G401 (cell line): ENCODE results near the gene KIAA0319L. TPM values are rescaled to one million over a fixed set of nuclear protein-coding genes. Genes with fewer than 3 reads are reported as not detected.
"Not testable (repeated sequence)": the region's sequence is repeated elsewhere in the genome, so short reads cannot be mapped to it uniquely, and the experiment has no call there.

Experiments used
- DNase-seq: peaks from one replicate; pipeline ENCODE4 v3.0.0-alpha.2; 2015; ENCODE audit warnings: low spot score
- in situ Hi-C: cut with HindIII; loops from 2 replicates; pipeline ENCODE4 v1.10.0; 2016; ENCODE audit warnings: low sequenced_read_pairs, mixed read lengths
- total RNA-seq: library from RNA; depleted of rRNA; stranded (reverse); fragments of >200 nt; shearing (Covaris generic); gene quantifications from 2 replicates; pipeline ENCODE4 v1.2.3, GENCODE V29; 2014

The KIAA0319L gene
- total RNA-seq, 1 experiment from 2014 or later: 31.1 TPM

DNA sequence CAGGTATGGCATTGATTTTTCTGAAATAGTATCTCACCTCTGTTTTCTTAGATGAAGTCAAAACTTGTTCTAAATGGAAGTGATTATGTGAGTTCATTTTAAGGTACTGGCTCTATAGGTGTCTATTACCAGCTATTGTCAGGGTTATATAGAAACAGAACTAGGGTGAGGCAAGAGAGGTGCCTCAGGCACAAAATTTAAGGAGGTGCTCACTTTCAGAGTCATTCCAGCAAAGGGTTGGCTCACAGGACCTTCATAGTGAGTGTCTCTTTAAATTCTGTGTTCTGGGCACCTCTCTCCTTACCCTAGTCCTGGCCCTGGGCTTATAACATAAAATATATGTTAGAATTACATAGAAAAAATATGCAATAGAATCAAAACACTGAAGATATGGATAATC, 49.3 kb downstream of the KIAA0319L start:
- in situ Hi-C loops: no loop called here
- DNase-seq: no peak

DNA sequence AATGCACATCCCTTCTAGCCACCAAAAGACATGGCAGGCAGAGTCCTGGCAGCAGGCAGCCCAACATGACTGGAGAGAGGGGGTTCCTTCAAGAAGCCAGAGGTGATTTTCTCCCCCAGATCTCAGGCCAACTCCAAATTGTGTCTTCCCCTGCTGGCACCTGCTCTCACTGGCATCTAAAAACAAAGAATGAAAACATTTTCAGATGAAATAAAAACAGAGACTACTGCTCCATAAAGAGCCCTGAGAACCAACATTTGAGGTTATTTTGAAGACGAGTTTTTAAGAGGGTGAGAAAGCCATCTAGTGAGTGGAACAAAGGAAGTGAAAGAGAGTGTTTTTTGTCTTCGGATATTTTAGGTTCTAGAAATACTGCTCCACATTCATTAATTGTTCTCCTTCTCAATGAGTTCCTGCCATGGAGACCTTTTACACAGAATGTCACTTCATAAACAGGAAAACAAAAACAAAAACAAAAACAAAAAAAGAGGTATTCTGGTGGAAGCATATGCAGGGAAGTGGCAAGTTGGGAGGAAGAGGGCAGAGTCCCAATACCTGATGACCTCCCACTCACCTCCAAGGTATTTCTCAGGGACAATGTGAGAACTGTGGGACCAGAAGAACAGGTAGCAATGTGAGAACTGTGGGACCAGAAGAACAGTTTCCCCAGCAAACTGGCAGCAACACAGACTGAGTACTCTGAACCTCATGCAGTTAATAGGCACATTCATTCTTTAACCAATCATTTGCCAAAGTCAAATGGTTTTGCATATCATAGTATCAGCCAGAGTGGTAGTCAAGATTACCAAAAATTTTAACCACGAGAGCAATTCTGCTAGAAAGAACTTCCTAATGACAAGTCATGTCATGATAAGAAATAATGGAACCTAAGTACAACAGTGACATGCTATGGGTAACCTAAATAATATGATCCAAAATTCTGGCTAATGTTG, 50.0 kb downstream of the KIAA0319L start:
- in situ Hi-C loops: no loop called here
- DNase-seq: peak; percentile 14

- DNase-seq: peak; percentile 64
- in situ Hi-C loops: no loop called here
Observed at GRCh38 chr1:35505911-35506798, 51.0 kb downstream of the KIAA0319L start.

GRCh38 chr1:35502242-35502641, 55.0 kb downstream of the KIAA0319L start:
- DNase-seq: no peak
- in situ Hi-C loops: no loop called here

GRCh38 chr1:35500439-35500838, 56.8 kb downstream of the KIAA0319L start:
- DNase-seq: peak; percentile 63
- in situ Hi-C loops: no loop called here

DNA sequence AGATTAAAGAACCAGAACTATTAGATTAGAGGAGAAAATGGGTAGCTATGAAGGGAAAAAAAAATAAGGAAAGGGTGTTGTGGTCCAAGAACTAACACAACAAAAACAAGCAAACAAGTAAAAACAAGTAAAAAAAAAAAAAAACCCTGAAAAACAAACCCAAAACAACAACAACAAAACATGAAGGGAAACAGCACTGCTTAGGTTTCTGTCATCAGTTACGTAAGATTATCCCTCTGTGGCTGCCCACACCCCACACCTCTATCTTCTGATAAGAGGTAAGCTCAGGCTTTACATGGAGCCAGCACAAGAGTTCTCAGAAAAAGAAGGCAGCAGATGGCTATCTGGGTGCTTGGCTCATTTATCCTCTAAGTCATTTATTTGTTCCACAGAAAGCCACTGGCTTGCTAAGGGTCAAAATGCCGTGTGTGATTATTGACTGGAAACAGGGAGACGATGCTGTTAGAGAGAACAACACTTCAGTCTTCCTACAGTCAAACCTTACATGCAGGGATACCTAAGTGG, 57.5 kb downstream of the KIAA0319L start:
- peak; percentile 91 for DNase-seq
- in situ Hi-C loops: no loop called here

DNA sequence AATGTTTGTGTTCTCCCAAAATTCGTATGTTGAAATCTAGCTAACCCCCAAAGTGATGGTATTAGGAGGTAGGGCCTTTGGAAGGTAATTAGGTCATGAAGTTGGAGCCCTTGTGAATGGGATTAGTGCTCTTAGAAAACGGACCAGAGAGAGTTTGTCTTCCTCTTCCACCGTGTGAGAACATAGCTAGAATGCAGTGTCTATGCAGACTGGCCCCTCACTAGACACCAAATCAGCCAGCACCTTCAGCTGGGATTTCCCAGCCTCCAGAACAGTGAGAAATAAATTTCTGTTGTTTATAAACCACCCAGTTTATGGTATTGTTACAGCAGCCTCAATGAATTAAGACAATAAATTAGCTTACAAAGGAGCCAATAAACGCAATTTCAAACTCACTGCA, 58.0 kb downstream of the KIAA0319L start:
- DNase-seq: peak; percentile 15
- in situ Hi-C loops: no loop called here

GRCh38 chr1:35497571-35497970, 59.6 kb downstream of the KIAA0319L start:
- DNase-seq: no peak
- in situ Hi-C loops: no loop called here

- in situ Hi-C loops: no loop called here
- DNase-seq: no peak
Observed at GRCh38 chr1:35490250-35490649, 67.0 kb downstream of the KIAA0319L start.

DNA sequence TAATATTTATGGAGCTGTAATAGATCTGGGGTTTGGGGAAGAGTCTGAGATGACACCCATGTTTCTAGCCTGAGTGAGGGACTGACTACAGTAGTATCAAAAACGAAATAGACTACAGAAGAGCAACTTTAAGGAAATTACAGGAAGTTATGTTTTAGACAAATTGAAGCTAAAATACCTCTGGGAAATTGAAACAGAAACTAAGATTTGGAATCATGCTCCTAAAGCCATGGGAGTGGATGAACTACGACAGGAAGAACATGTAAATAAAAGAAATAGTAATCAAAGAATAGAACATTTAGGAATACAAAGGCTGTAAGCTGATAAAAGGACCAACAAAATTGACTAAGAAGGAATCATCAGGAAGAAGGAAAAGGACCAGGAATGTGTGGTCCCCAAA, 68.9 kb downstream of the KIAA0319L start:
- DNase-seq: no peak
- in situ Hi-C loops: no loop called here

DNA sequence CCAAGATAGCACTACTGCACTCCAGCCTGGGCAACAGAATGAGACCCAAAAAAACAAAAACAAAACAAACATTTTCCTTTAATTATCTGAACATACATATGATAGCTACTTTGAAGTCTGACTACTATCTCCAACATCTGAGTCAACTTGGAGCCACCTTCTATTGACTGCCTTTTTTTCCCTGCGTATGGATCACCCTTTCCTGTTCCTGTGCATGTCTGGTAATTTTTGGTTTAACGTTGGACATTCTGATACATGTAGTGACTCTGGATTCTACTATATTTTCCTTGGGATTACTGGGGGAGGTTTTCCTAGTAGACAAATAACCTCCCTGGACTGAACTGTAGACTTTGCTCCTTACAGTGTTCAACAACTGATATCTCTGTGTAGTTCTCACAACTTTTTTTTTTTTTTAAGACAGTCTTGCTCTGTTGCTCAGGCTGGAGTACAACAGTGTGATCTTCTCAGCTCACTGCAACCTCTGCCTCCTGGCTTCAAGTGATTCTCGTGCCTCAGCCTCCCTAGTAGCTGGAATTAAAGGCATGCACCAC, 70.3 kb downstream of the KIAA0319L start:
- in situ Hi-C loops: no loop called here
- DNase-seq: no peak

GRCh38 chr1:35481229-35481628, 76.0 kb downstream of the KIAA0319L start:
- in situ Hi-C loops: no loop called here
- DNase-seq: no peak

- in situ Hi-C loops: no loop called here
- no peak for DNase-seq
Observed at GRCh38 chr1:35477870-35478269, 79.3 kb downstream of the KIAA0319L start.

- in situ Hi-C loops: no loop called here
- no peak for DNase-seq
Observed at GRCh38 chr1:35475856-35476674, 81.1 kb downstream of the KIAA0319L start.

DNA sequence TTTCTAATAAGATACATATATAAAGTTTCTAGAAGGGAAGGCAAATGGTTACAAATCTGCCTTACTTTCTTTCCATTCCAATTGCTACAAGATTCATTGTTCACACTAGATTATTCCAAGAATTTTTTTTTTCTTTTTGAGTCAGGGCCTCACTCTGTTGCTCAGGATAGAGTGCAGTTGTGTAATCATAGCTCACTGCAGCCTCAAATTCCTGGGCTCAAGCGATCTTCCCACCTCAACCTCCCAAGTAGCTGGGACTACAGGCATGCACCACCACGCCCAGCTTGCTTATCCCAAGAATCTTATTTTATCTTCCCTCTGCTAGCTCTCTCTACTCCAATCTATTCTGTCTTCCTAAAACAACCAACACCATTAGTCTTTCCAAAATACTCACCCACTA, 81.8 kb downstream of the KIAA0319L start:
- in situ Hi-C loops: no loop called here
- DNase-seq: no peak

DNA sequence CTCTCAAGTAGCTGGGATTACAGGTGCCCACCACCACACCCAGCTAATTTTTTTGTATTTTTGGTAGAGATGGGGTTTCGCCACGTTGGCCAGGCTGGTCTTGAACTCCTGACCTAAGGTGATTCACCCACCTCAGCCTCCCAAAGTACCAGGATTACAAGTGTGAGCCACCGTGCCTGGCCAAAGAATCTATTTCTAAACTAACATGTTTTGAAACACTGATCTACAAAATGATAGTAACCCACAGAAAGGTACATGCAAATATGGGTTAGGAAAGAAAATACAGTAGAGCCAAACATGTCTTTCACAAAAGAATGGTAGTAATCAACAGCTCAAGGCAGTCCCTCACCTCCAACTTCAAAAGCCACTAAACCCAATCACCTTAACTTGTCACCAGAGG, 84.0 kb downstream of the KIAA0319L start:
- in situ Hi-C loops, DNase-seq: not testable (repeated sequence)

DNA sequence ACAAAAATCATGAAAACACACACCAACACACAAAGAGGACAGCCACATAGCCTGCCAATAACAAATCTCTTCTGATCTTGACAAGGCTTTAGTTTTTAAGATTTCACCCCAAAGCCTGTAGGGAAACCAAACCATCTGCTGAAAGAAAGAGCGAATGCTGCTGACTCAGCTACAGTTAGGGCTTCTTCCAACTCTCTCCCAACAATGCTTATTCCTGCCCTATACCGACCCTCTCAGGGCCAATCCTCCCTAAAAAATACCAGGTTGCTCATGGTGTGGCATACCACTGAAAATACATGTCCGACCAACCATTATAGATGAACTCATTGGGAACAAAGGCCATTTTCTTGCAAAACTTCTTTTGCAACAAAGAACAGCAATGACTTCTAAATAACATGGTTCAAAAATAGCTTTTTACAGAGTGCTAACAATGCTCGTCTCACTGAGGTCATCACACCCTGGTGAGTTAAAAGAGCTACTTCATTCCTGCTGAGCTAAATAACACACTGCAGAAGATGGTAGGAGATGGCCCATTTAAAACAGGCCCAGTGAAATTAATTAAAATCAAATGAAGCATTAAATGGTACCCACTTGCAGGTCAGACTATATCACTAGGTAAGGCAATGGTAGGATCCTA, 86.1 kb downstream of the KIAA0319L start:
- DNase-seq: no peak
- in situ Hi-C loops: no loop called here

DNA sequence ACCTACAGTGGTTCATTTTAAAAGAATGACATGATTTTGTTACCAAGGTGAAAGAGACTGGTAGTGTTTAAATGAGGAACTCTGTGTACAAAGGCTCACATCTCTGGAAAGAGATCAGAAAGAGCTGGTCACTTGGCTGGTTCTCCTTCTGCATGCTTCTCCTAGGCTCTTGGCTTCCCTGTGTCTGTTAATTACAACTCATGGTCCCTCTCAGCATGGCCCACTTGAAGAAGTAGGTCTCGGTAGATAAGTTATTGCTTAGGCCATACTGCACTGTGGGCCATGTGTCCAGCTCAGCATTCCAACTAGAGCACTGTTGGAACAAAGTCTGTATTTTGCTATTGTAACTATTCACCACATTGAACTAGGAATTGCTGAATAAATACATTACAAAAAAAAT, 91.1 kb downstream of the KIAA0319L start:
- peak; percentile 10 for DNase-seq
- in situ Hi-C loops: no loop called here
